ENCODE data around the gene FBXO36.
"Not testable (repeated sequence)": the region's sequence is repeated elsewhere in the genome, so short reads cannot be mapped to it uniquely, and the experiment has no call there.

The FBXO36 gene

GRCh38 chr2:229921892-229922448 lies 333 bp upstream of the FBXO36 start, which contains the start of gene TRIP12:
Gene TRIP12 (minus strand): TSS chr2:229922009. CDS start chr2:229880079, 41,930 bp downstream.
- H3K79me2 ChIP-seq (ENCODE audit: insufficient read depth, low read depth) = peaks cover 40% of the 10 kb centered on the region
- H2AFZ ChIP-seq (ENCODE audit: low read depth) = peak within 1 kb of the TSS; percentile 86

GRCh38 chr2:229924541-229924940 lies 2.2 kb downstream of the FBXO36 start:
- not testable (repeated sequence) for H3K4me2 ChIP-seq; H3K9ac ChIP-seq; H3K27ac ChIP-seq; H3K4me1 ChIP-seq (ENCODE audit: low read depth, poor library complexity, severe bottlenecking); H4K20me1 ChIP-seq (ENCODE audit: insufficient read depth); H2AFZ ChIP-seq (ENCODE audit: low read depth); H3K36me3 ChIP-seq (ENCODE audit: insufficient read depth); H3K27me3 ChIP-seq (ENCODE audit: insufficient read depth, low read depth); H3K4me3 ChIP-seq (IDR thresholded peaks at IDR 0.05; ENCODE audit: insufficient read depth, low read depth, low read length)
- peaks cover 19% of the 10 kb centered on the region for H3K79me2 ChIP-seq (ENCODE audit: insufficient read depth, low read depth)

More at GRCh38 chr2:229921892-229922448, 333 bp upstream of the FBXO36 start, which contains the start of gene TRIP12:
- Histone ChIP-seq H3K4me2 (peak within 1 kb of the TSS; percentile 89), H3K27ac (peak within 1 kb of the TSS; percentile 71), H3K9ac (peak within 1 kb of the TSS; percentile 73), H3K27me3 (ENCODE audit: insufficient read depth, low read depth) (no peaks in the 10 kb centered on the region), H4K20me1 (ENCODE audit: insufficient read depth) (no peaks in the 10 kb centered on the region), H3K4me1 (ENCODE audit: low read depth, poor library complexity, severe bottlenecking) (peaks cover 9% of the 10 kb centered on the region), H3K36me3 (ENCODE audit: insufficient read depth) (0 out of 2 replicates have a peak, but pooled peaks cover 2% of the 10 kb centered on the region), H3K4me3 (IDR thresholded peaks at IDR 0.05; ENCODE audit: insufficient read depth, low read depth, low read length) (peak within 1 kb of the TSS; percentile 87)
- TF ChIP-seq CTCF (conservative IDR thresholded peaks at IDR 0.05; ENCODE audit: low read depth, low read length) = no peak

GRCh38 chr2:229925201-229925600 lies 2.9 kb downstream of the FBXO36 start:
- H3K27ac ChIP-seq = no peak overlapping the region
- H3K27me3 ChIP-seq (ENCODE audit: insufficient read depth, low read depth) = no peaks in the 10 kb centered on the region
- H4K20me1 ChIP-seq (ENCODE audit: insufficient read depth) = no peaks in the 10 kb centered on the region
- no peaks in the 10 kb centered on the region for H3K36me3 ChIP-seq (ENCODE audit: insufficient read depth)
- TF ChIP-seq CTCF (conservative IDR thresholded peaks at IDR 0.05; ENCODE audit: low read depth, low read length) = no peak
- H3K4me3 ChIP-seq (IDR thresholded peaks at IDR 0.05; ENCODE audit: insufficient read depth, low read depth, low read length) = no peak overlapping the region
- H3K4me1 ChIP-seq (ENCODE audit: low read depth, poor library complexity, severe bottlenecking) = peaks cover 6% of the 10 kb centered on the region
- no peak overlapping the region for H3K4me2 ChIP-seq
- no peak overlapping the region for H3K9ac ChIP-seq
- peaks cover 12% of the 10 kb centered on the region for H3K79me2 ChIP-seq (ENCODE audit: insufficient read depth, low read depth)
- no peak overlapping the region for H2AFZ ChIP-seq (ENCODE audit: low read depth)

- H3K4me1 ChIP-seq (ENCODE audit: low read depth, poor library complexity, severe bottlenecking) = peaks cover 3% of the 10 kb centered on the region
- TF ChIP-seq CTCF (conservative IDR thresholded peaks at IDR 0.05; ENCODE audit: low read depth, low read length) = no peak
- H2AFZ ChIP-seq (ENCODE audit: low read depth) = no peak overlapping the region
Measured at GRCh38 chr2:229927817-229928321, 5.6 kb downstream of the FBXO36 start.

GRCh38 chr2:229930656-229931055 lies 8.4 kb downstream of the FBXO36 start:
- H4K20me1 ChIP-seq (ENCODE audit: insufficient read depth) = no peaks in the 10 kb centered on the region
- no peak overlapping the region for H3K4me2 ChIP-seq
- no peak overlapping the region for H2AFZ ChIP-seq (ENCODE audit: low read depth)
- no peak overlapping the region for H3K9ac ChIP-seq
- H3K36me3 ChIP-seq (ENCODE audit: insufficient read depth) = no peaks in the 10 kb centered on the region; the same call in 1 of the 2 replicates
- no peak overlapping the region for H3K4me3 ChIP-seq (IDR thresholded peaks at IDR 0.05; ENCODE audit: insufficient read depth, low read depth, low read length)
- H3K27ac ChIP-seq = no peak overlapping the region
- H3K27me3 ChIP-seq (ENCODE audit: insufficient read depth, low read depth) = no peaks in the 10 kb centered on the region
- no peaks in the 10 kb centered on the region for H3K79me2 ChIP-seq (ENCODE audit: insufficient read depth, low read depth)
- TF ChIP-seq CTCF (conservative IDR thresholded peaks at IDR 0.05; ENCODE audit: low read depth, low read length) = no peak
- H3K4me1 ChIP-seq (ENCODE audit: low read depth, poor library complexity, severe bottlenecking) = peaks cover 3% of the 10 kb centered on the region

More at GRCh38 chr2:229927817-229928321, 5.6 kb downstream of the FBXO36 start:
- H3K9ac ChIP-seq = no peak overlapping the region
- H3K27ac ChIP-seq = no peak overlapping the region
- H3K27me3 ChIP-seq (ENCODE audit: insufficient read depth, low read depth) = no peaks in the 10 kb centered on the region
- no peaks in the 10 kb centered on the region for H4K20me1 ChIP-seq (ENCODE audit: insufficient read depth)
- no peaks in the 10 kb centered on the region for H3K79me2 ChIP-seq (ENCODE audit: insufficient read depth, low read depth)
- no peaks in the 10 kb centered on the region; the same call in 1 of the 2 replicates for H3K36me3 ChIP-seq (ENCODE audit: insufficient read depth)
- no peak overlapping the region for H3K4me3 ChIP-seq (IDR thresholded peaks at IDR 0.05; ENCODE audit: insufficient read depth, low read depth, low read length)
- H3K4me2 ChIP-seq = no peak overlapping the region

Data from KMS-11 (cell line).